ENCODE data around the gene KIAA0586.

The KIAA0586 gene

DNA sequence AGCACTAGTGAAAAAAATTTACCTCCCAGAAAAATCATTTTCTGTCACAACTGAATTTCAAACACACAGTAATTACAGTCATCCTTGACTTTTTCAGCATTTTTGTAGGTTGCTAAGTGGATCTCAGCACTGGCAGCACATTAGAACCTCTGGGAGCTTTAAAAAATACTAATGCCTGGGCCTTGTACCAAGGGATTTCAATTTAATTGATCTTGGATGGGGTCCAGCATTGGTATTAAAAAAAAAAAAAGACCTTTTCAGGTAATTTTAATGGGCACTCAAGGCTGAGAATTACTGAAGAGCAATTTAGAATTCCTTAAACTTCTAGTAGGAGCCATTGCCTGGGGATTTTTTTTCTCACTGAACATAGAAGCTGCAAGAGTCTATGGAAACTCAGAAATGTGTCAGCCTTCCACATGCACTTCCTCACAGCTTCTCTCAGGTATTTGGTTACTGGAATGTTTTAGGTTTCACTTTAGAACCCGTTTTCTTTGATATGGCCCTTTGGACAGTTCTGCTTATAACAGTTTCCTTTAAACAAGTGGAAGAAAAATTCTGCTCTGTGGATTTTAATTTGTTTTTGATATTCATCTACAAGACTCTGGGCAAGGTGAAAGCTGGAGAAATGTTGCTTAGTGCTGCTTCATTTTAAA lies 121.7 kb downstream of the KIAA0586 start:
- DNase-seq, result no peak
- TF ChIP-seq, protein P1, sequence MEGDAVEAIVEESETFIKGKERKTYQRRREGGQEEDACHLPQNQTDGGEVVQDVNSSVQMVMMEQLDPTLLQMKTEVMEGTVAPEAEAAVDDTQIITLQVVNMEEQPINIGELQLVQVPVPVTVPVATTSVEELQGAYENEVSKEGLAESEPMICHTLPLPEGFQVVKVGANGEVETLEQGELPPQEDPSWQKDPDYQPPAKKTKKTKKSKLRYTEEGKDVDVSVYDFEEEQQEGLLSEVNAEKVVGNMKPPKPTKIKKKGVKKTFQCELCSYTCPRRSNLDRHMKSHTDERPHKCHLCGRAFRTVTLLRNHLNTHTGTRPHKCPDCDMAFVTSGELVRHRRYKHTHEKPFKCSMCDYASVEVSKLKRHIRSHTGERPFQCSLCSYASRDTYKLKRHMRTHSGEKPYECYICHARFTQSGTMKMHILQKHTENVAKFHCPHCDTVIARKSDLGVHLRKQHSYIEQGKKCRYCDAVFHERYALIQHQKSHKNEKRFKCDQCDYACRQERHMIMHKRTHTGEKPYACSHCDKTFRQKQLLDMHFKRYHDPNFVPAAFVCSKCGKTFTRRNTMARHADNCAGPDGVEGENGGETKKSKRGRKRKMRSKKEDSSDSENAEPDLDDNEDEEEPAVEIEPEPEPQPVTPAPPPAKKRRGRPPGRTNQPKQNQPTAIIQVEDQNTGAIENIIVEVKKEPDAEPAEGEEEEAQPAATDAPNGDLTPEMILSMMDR (IDR thresholded peaks at IDR 0.05; ENCODE audit: low read depth, low read length), result no peak
- Histone ChIP-seq H3K36me3 (no peaks in the 10 kb centered on the region), H3K4me1 (no peaks in the 10 kb centered on the region), H3K27me3 (no peaks in the 10 kb centered on the region), H3K4me3 (ENCODE audit: low read depth, low read length) (no peak overlapping the region), H3K9me3 (no peaks in the 10 kb centered on the region)

DNA sequence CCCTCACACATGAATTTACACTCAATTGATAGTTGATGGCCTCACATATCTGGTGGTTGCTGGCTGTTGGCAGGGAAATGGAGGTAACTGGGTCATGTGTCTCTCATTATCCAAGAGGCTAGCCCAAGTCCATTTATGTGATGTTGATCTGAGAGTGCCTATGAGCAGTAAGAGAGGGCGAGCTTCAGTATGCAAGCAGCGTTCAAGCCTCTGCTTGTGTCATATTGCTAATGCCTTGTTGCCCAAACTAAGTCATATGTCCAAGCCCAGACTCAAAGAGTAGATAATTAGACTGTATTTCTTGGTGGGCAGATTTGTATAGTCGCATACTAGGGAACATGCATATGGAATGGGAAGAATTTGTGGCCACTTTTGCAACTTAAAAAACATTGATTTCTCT lies 126.4 kb downstream of the KIAA0586 start:
- TF ChIP-seq, protein P1 (IDR thresholded peaks at IDR 0.05; ENCODE audit: low read depth, low read length), result no peak
- H3K27me3 ChIP-seq, result no peaks in the 10 kb centered on the region
- no peaks in the 10 kb centered on the region for H3K9me3 ChIP-seq
- no peaks in the 10 kb centered on the region for H3K36me3 ChIP-seq
- no peaks in the 10 kb centered on the region for H3K4me1 ChIP-seq
- DNase-seq, result no peak
- no peak overlapping the region for H3K4me3 ChIP-seq (ENCODE audit: low read depth, low read length)

DNA sequence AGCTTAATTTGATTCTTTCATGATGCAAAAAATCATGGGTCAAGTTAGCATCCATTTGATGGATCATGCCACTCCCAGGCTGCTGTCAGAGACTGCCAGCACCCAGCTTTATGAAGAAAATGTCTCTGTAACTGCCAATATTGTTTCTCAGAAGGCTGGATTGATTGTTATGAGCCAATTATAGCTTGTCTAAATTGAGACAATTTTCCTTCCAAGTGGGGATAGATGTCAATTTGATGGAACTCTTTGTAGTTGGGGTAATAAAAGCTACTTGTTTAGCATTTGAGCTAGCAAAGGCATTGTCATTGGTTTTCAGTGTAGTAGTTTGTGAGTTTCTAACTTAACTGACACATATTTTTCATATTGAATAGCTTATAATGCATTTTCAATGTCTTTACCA lies 128.1 kb downstream of the KIAA0586 start:
- no peaks in the 10 kb centered on the region for H3K4me1 ChIP-seq
- DNase-seq, result no peak
- H3K27me3 ChIP-seq, result no peaks in the 10 kb centered on the region
- TF ChIP-seq, protein P1 (IDR thresholded peaks at IDR 0.05; ENCODE audit: low read depth, low read length), result no peak
- H3K9me3 ChIP-seq, result no peaks in the 10 kb centered on the region
- H3K36me3 ChIP-seq, result no peaks in the 10 kb centered on the region
- no peak overlapping the region for H3K4me3 ChIP-seq (ENCODE audit: low read depth, low read length)

DNA sequence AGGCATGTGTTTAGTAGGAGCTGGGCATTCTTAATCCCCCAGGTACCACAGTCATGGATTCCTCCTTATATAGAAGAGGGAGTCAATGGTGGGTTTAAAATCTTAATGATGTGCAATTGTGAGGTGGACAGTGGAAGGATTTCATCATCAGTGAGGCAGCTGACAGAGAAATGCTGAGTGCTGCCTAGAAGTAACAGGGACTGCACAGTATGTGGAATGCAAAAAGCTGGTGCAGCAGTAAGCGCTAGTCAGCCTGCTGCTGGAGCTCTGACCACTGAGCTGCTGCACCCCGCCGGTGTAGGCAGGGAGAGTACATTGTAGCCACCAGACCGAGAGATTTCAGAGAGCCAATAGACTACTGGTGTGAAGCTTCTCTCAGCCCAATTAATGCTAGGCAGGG lies 129.7 kb downstream of the KIAA0586 start:
- TF ChIP-seq, protein P1 (IDR thresholded peaks at IDR 0.05; ENCODE audit: low read depth, low read length), result no peak
- Histone ChIP-seq H3K4me3 (ENCODE audit: low read depth, low read length) (no peak overlapping the region), H3K27me3 (no peaks in the 10 kb centered on the region), H3K9me3 (no peaks in the 10 kb centered on the region), H3K36me3 (no peaks in the 10 kb centered on the region), H3K4me1 (no peaks in the 10 kb centered on the region)
- no peak for DNase-seq

DNA sequence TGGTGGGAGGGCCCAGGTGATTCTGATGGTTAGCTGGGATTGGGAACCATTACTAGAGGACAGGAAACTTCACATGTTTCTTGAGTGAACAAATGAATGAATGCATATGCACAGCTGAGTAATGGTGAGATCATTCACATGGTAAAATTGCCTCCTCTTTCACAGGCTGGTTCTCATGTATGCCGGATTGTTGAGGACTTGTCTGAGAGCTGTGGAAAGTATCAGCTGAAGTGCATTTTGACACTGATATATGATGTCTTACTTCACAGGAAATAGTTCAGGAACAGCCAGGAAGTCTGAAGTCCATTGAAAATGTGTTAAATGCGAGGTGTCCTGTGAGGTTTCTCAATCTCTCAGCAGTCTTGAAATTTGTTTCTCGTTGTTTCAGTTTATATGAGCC lies 132.7 kb downstream of the KIAA0586 start:
- no peak overlapping the region for H3K4me3 ChIP-seq (ENCODE audit: low read depth, low read length)
- H3K36me3 ChIP-seq, result no peaks in the 10 kb centered on the region
- no peaks in the 10 kb centered on the region for H3K4me1 ChIP-seq
- DNase-seq, result no peak
- TF ChIP-seq, protein P1 (IDR thresholded peaks at IDR 0.05; ENCODE audit: low read depth, low read length), result no peak
- H3K9me3 ChIP-seq, result no peaks in the 10 kb centered on the region
- no peaks in the 10 kb centered on the region for H3K27me3 ChIP-seq

DNA sequence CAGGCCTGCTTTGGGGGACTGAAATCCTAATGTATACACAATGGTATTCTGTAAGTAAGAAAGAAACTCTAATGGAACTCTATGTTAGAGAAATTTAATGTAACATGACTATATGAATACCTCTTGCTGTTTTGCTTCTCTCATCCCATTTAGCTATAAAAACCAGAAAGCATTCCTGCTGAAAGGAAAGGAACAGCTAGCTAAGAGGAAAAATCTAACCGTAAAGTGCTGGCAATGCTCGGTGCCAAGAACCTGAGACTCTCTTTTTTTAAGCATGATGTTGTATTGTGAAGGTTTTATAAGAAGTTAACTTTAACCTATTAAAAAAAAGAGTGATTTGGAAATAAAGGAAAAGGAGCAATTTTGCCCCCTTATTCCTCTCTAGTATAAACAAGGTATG lies 134.6 kb downstream of the KIAA0586 start:
- TF ChIP-seq, protein P1 (IDR thresholded peaks at IDR 0.05; ENCODE audit: low read depth, low read length), result no peak

More for the DNA sequence above, 134.6 kb downstream of the KIAA0586 start:
- Histone ChIP-seq H3K9me3 (no peaks in the 10 kb centered on the region), H3K4me3 (ENCODE audit: low read depth, low read length) (no peak overlapping the region), H3K4me1 (no peaks in the 10 kb centered on the region), H3K27me3 (no peaks in the 10 kb centered on the region), H3K36me3 (no peaks in the 10 kb centered on the region)
- DNase-seq, result no peak
